HUDEP-2 (cell line): ENCODE results near the gene PNPLA6.

Experiments used
- DNase-seq, 76 experiments: peaks; one replicate each; lab custom pipeline; 2025; ENCODE audit not compliant: unreplicated experiment in 76 of 76; lab: John Stamatoyannopoulos, UW

The PNPLA6 gene

GRCh38 chr19:7535047-7535997, at the start of gene PNPLA6:
PNPLA6 (plus strand) TSS chr19:7535717; CDS start chr19:7535789, 72 bp downstream.
- DNase-seq: peak in 74 of 76 experiments; percentile 50 to 98 (median 91)

GRCh38 chr19:7486923-7487322, 48.6 kb upstream of the PNPLA6 start:
- DNase-seq: no peak

GRCh38 chr19:7488736-7489353, 46.7 kb upstream of the PNPLA6 start, which contains the start of gene PEX11G:
PEX11G (minus strand) TSS chr19:7489035; CDS start chr19:7489010, 25 bp downstream.
- peak in 75 of 76 experiments; percentile 27 to 95 (median 84) for DNase-seq

GRCh38 chr19:7489609-7490044, 45.9 kb upstream of the PNPLA6 start:
- no peak for DNase-seq

GRCh38 chr19:7492142-7492541, 43.4 kb upstream of the PNPLA6 start:
- DNase-seq: peak in 1 of 76 experiments; percentile 12

- no peak for DNase-seq
Measured at GRCh38 chr19:7492558-7492957, 43.0 kb upstream of the PNPLA6 start.

- DNase-seq: no peak
Measured at GRCh38 chr19:7494416-7495098, 41.0 kb upstream of the PNPLA6 start.

- peak in 25 of 76 experiments; percentile 13 to 55 (median 25) for DNase-seq
Measured at GRCh38 chr19:7497292-7497691, 38.2 kb upstream of the PNPLA6 start.

GRCh38 chr19:7500811-7501450, 34.6 kb upstream of the PNPLA6 start:
- peak in 63 of 76 experiments; percentile 26 to 88 (median 75) for DNase-seq

- no peak for DNase-seq
Measured at GRCh38 chr19:7502552-7502951, 33.0 kb upstream of the PNPLA6 start.

GRCh38 chr19:7504684-7505083, 30.8 kb upstream of the PNPLA6 start:
- peak in 65 of 76 experiments; percentile 26 to 85 (median 58) for DNase-seq

- DNase-seq: peak in 3 of 76 experiments; percentile 71 to 82 (median 72)
Measured at GRCh38 chr19:7505288-7505681, 30.2 kb upstream of the PNPLA6 start.

- peak in 71 of 76 experiments; percentile 37 to 97 (median 85) for DNase-seq
Measured at GRCh38 chr19:7505682-7506384, 29.7 kb upstream of the PNPLA6 start.

GRCh38 chr19:7506385-7507328, 28.9 kb upstream of the PNPLA6 start:
- peak in 75 of 76 experiments; percentile 68 to 97 (median 92) for DNase-seq

GRCh38 chr19:7507884-7508283, 27.6 kb upstream of the PNPLA6 start:
- DNase-seq: peak in 71 of 76 experiments; percentile 40 to 93 (median 80)

- DNase-seq: peak in 28 of 76 experiments; percentile 5 to 51 (median 21)
Measured at GRCh38 chr19:7509625-7510024, 25.9 kb upstream of the PNPLA6 start.

- no peak for DNase-seq
Measured at GRCh38 chr19:7512400-7512851, 23.1 kb upstream of the PNPLA6 start.
